ENCODE results near the gene UNC13D.

DNA sequence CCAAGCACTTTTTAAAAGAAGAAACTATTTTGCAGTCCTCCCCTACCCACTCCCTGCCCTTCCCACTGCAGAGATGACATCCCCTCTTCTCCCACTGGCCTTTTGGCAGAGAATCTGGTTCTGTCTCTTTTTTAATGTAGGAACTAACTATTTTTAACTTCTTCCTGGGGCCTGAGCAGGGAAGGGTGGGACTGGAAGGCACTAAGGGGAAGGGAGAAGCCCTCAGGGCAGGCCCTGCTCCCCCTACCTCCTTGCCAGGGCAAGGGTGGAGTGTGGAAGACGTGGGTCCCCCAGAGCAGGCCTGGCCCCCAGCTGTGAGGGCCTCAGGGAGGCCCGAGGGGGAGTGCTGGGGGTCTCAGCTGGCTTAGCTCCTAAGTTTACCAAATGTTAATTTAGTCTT lies 19.5 kb downstream of the UNC13D start:
- TF ChIP-seq POLR2AphosphoS5 (IDR thresholded peaks at IDR 0.05; ENCODE audit: low read depth, low read length) (no peak), POU2F2 (IDR thresholded peaks at IDR 0.05; ENCODE audit: low read depth, low read length) (no peak), POLR2A (IDR thresholded peaks at IDR 0.05; ENCODE audit: low read depth, low read length) (no peak), TAF1 (IDR thresholded peaks at IDR 0.05; ENCODE audit: low read depth, low read length) (no peak), PAX5 (IDR thresholded peaks at IDR 0.05; ENCODE audit: insufficient read depth, low read length, severe bottlenecking) (no peak), SPI1 (IDR thresholded peaks at IDR 0.05; ENCODE audit: low read depth, low read length) (no peak)
